ENCODE results near the gene KIF16B.

GRCh38 chr20:16481977-16482376 lies 91.3 kb downstream of the KIF16B start:
- TF ChIP-seq ZNF426 (tag by site-specific recombination; IDR thresholded peaks at IDR 0.05) = no peak
- no peak for TF ChIP-seq REST (tag by site-specific recombination; IDR thresholded peaks at IDR 0.05)
- TF ChIP-seq ZBTB21 (tag by site-specific recombination; IDR thresholded peaks at IDR 0.05) = no peak
- no peak for TF ChIP-seq ZSCAN16 (tag by site-specific recombination; IDR thresholded peaks at IDR 0.05)
- TF ChIP-seq ZNF2 (tag by site-specific recombination; IDR thresholded peaks at IDR 0.05) = no peak
- no peak for TF ChIP-seq ZNF707 (tag by site-specific recombination; IDR thresholded peaks at IDR 0.05)

All from HEK293 (cell line).